Ectodermal cell (in vitro differentiated cells): ENCODE data around the gene ACO1.

Source experiments
- H3K27ac ChIP-seq: 2 replicates; pipeline ENCODE4 v1.7.0; 2013; ENCODE audit warnings: mild to moderate bottlenecking, low read depth, low read length; ENCODE audit not compliant: insufficient read depth, poor library complexity, severe bottlenecking
- H3K27me3 ChIP-seq: 2 replicates; pipeline ENCODE4 v1.7.0; 2013; ENCODE audit warnings: mild to moderate bottlenecking, low read length; ENCODE audit not compliant: insufficient read depth, control insufficient read depth, poor library complexity, severe bottlenecking
- H3K36me3 ChIP-seq: one replicate; pipeline ENCODE4 v1.7.0; 2013; ENCODE audit warnings: low read length; ENCODE audit not compliant: control insufficient read depth, insufficient read depth
- H3K4me1 ChIP-seq: one replicate; pipeline ENCODE4 v1.7.0; 2013; ENCODE audit warnings: low read length; ENCODE audit not compliant: control insufficient read depth, insufficient read depth
- H3K4me3 ChIP-seq: 2 replicates; pipeline ENCODE4 v1.7.0; 2013; ENCODE audit warnings: low read depth, low read length, control low read depth; ENCODE audit not compliant: insufficient read depth
- H3K9me3 ChIP-seq: 2 replicates; pipeline ENCODE4 v1.7.0; 2013; ENCODE audit warnings: mild to moderate bottlenecking, low read length, moderate library complexity; ENCODE audit not compliant: control insufficient read depth
- WGBS, 2 experiments: methylation state at CpG; one replicate each; pipeline ENCODE4 v1.1.7; 2013; ENCODE audit warnings: missing lambda C conversion rate in 2 of 2; 5-methylcytosine and 5-hydroxymethylcytosine counted together

ACO1 gene

DNA sequence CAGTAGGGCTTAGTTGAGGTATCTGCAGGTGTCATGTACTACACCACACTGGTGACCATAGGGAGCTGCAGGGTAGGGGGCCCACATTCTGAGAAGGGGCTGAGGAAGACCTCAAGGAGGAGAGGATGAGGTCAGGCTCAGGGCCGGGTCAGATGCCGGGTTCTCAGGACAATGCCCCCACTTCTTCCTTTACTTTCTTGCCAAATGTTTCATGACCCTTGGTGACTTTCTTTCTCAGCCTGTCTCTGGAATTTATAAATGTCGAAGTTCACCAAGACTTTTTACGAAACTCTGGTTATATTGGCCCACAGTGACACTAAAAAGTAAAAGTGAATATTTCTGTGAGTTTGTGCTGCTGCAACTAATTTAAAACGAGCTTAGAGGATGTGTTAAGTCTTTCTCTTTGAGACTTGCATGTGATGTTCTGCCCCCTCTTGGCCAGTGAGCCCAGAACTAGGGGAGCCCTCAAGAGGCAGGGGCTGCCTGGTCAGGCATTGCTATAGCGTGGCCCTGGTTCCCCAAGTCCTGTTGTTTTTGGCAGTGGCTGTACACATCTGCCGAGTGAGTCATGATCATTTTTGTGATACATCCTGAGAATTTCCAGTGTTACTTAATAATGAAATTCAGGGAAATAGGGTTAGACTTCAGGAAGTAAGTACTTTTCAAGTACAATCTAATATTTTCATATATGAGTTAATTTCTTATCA, 11.2 kb downstream of the ACO1 start:
- Histone ChIP-seq H3K4me1 (no peaks in the 10 kb centered on the region), H3K36me3 (no peaks in the 10 kb centered on the region), H3K4me3 (no peak overlapping the region), H3K27me3 (no peaks in the 10 kb centered on the region), H3K27ac (no peak overlapping the region), H3K9me3 (no peaks in the 10 kb centered on the region)
- 93 to 96% methylated on average over 7 of the region's 7 CpGs for WGBS, 2 experiments

GRCh38 chr9:32398207-32398606, 13.8 kb downstream of the ACO1 start:
- 94 to 97% methylated on average over 2 to 3 of the region's 3 CpGs for WGBS, 2 experiments
- Histone ChIP-seq H3K9me3 (no peaks in the 10 kb centered on the region), H3K27ac (no peak overlapping the region), H3K4me3 (no peak overlapping the region), H3K4me1 (no peaks in the 10 kb centered on the region), H3K27me3 (no peaks in the 10 kb centered on the region), H3K36me3 (no peaks in the 10 kb centered on the region)

DNA sequence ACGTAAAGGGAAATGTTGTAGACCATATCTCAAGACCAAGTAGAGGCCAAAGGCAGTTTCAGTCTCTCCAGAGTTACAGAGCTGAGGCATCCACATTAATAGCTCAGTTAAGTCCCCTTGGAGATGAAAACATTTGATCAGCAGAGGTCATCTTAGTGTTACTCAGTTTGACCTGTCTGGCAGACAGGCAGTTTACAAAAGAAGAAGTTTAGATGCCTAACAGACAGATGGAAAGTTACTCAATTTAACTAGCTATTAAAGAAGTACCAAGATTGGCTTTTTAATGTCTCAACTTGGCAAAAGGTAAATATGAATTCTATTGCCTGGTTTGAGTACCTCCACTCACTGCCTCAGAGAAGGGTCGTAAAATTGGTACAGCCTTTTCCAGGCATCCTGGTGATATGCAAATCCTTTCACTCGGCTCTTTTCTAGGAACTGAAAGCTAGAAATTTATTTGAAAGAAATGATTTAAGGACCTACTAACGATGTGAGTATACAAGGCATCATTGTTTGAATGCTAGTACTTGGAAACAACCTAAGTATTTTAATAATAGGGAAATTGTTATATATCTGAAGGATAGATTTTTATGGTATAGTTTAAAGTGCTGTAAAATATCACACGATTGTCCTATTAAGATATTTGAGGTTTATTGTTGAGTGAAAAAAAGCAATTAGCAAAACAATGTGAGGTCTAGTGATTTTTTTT, 14.8 kb downstream of the ACO1 start:
- Histone ChIP-seq H3K4me1 (no peaks in the 10 kb centered on the region), H3K4me3 (no peak overlapping the region), H3K36me3 (no peaks in the 10 kb centered on the region), H3K9me3 (no peaks in the 10 kb centered on the region), H3K27me3 (no peaks in the 10 kb centered on the region), H3K27ac (no peak overlapping the region)
- WGBS, 2 experiments = 79 to 80% methylated on average over 5 of the region's 5 CpGs

GRCh38 chr9:32401488-32401887, 17.0 kb downstream of the ACO1 start:
- Histone ChIP-seq H3K4me3 (no peak overlapping the region), H3K27me3 (no peaks in the 10 kb centered on the region), H3K27ac (no peak overlapping the region), H3K9me3 (no peaks in the 10 kb centered on the region), H3K36me3 (peaks cover 9% of the 10 kb centered on the region), H3K4me1 (no peaks in the 10 kb centered on the region)
- 88 to 100% methylated on average over 1 of the region's 1 CpG for WGBS, 2 experiments

GRCh38 chr9:32403567-32404260, 19.3 kb downstream of the ACO1 start:
- 92% methylated on average over 3 of the region's 3 CpGs for WGBS, 2 experiments
- no peaks in the 10 kb centered on the region for H3K4me1 ChIP-seq

DNA sequence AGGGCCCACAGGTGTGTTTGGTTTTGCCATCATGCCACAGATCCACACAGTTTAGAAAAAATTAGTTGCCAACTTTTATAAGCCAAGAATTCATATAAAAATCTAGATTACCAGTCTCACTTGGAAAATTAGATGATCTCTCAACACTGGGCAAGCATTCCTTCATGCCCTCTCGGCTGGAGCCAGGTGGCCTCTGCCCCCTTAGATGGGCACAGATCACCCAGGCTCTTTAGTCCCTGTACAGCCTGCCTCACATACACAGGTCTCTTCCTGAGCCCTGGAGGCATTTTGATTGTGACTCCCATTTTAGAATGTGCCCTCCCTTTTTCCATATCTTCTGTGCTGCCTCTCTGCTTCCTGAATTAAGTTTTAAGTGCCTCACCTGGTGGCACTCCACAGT, 20.0 kb downstream of the ACO1 start:
- 87 to 97% methylated on average over 1 of the region's 1 CpG for WGBS, 2 experiments
- Histone ChIP-seq H3K27me3 (no peaks in the 10 kb centered on the region), H3K4me3 (no peak overlapping the region), H3K36me3 (peaks cover 10% of the 10 kb centered on the region), H3K9me3 (no peaks in the 10 kb centered on the region), H3K27ac (no peak overlapping the region), H3K4me1 (no peaks in the 10 kb centered on the region)

More at GRCh38 chr9:32403567-32404260, 19.3 kb downstream of the ACO1 start:
- Histone ChIP-seq H3K27ac (no peak overlapping the region), H3K9me3 (no peaks in the 10 kb centered on the region), H3K4me3 (no peak overlapping the region), H3K27me3 (no peaks in the 10 kb centered on the region), H3K36me3 (peaks cover 10% of the 10 kb centered on the region)

- no peaks in the 10 kb centered on the region for H3K4me1 ChIP-seq
- H3K36me3 ChIP-seq = peaks cover 10% of the 10 kb centered on the region
- H3K4me3 ChIP-seq = no peak overlapping the region
- no peaks in the 10 kb centered on the region for H3K9me3 ChIP-seq
- 75 to 79% methylated on average over 8 of the region's 8 CpGs for WGBS, 2 experiments
- no peak overlapping the region for H3K27ac ChIP-seq
- no peaks in the 10 kb centered on the region for H3K27me3 ChIP-seq
Measured at GRCh38 chr9:32404856-32405255, 20.4 kb downstream of the ACO1 start.

- Histone ChIP-seq H3K27ac (no peak overlapping the region), H3K27me3 (no peaks in the 10 kb centered on the region), H3K9me3 (no peaks in the 10 kb centered on the region), H3K4me1 (no peaks in the 10 kb centered on the region), H3K36me3 (peaks cover 10% of the 10 kb centered on the region), H3K4me3 (no peak overlapping the region)
- WGBS, 2 experiments = 94 to 96% methylated on average over 1 of the region's 2 CpGs
Measured at GRCh38 chr9:32405506-32405905, 21.1 kb downstream of the ACO1 start.

GRCh38 chr9:32406046-32406445, 21.6 kb downstream of the ACO1 start:
- Histone ChIP-seq H3K27me3 (no peaks in the 10 kb centered on the region), H3K27ac (no peak overlapping the region), H3K9me3 (no peaks in the 10 kb centered on the region), H3K4me1 (no peaks in the 10 kb centered on the region), H3K4me3 (no peak overlapping the region), H3K36me3 (peaks cover 10% of the 10 kb centered on the region)
- WGBS, 2 experiments = 87 to 90% methylated on average over 2 of the region's 3 CpGs

DNA sequence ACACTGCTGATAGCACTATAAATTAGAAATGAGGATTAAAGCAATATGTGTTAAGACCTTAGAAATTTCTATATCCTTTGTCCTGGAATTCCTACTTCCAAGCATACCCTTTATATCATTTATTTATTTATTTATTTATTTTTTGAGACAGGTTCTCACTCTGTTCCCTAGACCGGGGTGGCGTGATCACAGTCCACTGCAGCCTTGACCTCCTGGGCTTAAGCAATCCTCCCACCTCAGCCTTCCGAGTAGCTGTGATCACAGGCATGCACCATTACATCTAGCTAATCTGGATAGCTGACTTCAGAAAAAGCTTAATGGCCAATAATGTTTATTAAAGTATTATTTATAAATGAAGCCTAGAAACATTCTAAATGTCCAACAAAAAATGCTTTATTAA, 27.3 kb downstream of the ACO1 start:
- Histone ChIP-seq H3K4me3 (no peak overlapping the region), H3K9me3 (no peaks in the 10 kb centered on the region), H3K27ac (no peak overlapping the region), H3K4me1 (no peaks in the 10 kb centered on the region), H3K27me3 (no peaks in the 10 kb centered on the region), H3K36me3 (no peaks in the 10 kb centered on the region)
- WGBS, 2 experiments = 84 to 87% methylated on average over 3 of the region's 3 CpGs
